NCI-H1694 treated with DMSO at 0.1 percent for 48 hours (cell line): ENCODE measurements around the gene BHLHE40.
"Not testable (repeated sequence)": the region's sequence is repeated elsewhere in the genome, so short reads cannot be mapped to it uniquely, and the experiment has no call there.

Source experiments
- DNase-seq: peaks from one replicate; lab custom pipeline; 2025; lab: John Stamatoyannopoulos, UW

BHLHE40 gene

GRCh38 chr3:4961865-4962264, 17.4 kb upstream of the BHLHE40 start:
- not testable (repeated sequence) for DNase-seq

- DNase-seq = no peak
These were observed 15.3 kb upstream of the BHLHE40 start for GRCh38 chr3:4963669-4964570.

- not testable (repeated sequence) for DNase-seq
These were observed 13.2 kb upstream of the BHLHE40 start for GRCh38 chr3:4966006-4966405.

DNA sequence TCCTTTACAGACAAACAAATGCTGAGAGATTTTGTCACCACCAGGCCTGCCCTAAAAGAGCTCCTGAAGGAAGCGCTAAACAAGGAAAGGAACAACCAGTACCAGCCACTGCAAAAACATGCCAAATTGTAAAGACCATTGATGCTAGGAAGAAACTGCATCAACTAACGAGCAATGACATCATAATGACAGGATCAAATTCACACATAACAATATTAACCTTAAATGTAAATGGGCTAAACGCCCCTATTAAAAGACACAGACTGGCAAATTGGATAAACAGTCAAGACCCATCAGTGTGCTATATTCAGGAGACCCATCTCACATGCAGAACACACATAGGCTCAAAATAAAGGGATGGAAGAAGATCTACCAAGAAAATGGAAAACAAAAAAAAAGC, 11.6 kb upstream of the BHLHE40 start:
- not testable (repeated sequence) for DNase-seq

DNA sequence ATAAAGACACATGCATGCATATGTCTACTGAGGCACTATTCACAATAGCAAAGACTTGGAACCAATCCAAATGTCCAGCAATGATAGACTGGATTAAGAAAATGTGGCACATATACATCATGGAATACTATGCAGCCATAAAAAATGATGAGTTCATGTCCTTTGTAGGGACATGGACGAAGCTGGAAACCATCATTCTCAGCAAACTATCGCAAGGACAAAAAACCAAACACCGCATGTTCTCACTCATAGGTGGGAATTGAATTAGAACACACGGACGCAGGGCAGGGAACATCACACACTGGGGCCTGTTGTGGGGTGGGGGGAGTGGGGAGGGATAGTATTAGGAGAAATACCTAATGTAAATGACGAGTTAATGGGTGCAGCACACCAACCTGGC, 7.8 kb upstream of the BHLHE40 start:
- DNase-seq = not testable (repeated sequence)

- no peak for DNase-seq
These were observed 7.4 kb upstream of the BHLHE40 start for GRCh38 chr3:4971838-4972237.

GRCh38 chr3:4972652-4973643, 6.3 kb upstream of the BHLHE40 start:
- DNase-seq = no peak

GRCh38 chr3:4974154-4974553, 5.1 kb upstream of the BHLHE40 start:
- DNase-seq = no peak

GRCh38 chr3:4976109-4976508, 3.1 kb upstream of the BHLHE40 start:
- DNase-seq = peak; percentile 24

DNA sequence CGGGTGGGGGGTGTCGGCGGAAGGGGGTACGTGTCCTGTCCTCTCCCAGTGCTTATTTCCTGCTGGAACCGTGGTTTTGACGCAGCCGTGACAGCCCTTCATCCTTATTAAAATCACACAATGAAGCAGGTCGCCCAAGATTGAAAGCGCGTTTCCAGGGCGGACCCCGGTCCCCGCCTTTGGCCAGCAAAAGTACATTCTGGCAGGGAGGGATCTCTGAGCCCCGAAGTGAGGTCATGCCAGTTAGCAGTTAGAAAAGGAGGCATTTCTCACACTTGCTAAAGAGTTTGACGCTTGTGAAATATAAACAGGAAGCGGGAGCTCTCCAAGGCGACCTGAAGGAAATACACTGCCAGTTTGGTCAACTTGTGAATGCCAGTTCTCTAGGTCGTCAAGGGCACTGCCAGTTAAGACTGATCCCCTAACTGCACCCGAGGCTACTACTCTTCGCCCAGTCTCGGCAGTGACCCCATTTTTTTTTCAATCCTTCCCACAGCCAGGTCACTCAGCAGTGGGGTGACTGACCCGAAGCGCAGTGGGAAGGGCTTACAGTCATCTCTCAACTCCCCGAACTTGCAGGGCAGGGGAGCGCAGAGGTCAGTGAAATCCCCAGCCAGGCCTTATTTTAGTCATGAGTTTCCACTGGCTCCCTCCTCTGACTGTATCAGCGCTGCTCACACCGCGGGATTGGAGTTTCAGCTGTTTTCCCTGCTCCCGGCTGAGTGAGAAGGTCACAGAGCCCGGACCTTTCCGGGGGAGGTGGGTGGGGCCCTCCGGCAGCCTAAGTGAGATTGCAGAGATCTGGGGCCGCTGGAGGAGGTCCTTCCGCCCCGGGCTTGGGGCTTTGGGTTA, 2.0 kb upstream of the BHLHE40 start:
- DNase-seq = no peak

- no peak for DNase-seq
These were observed 1.4 kb upstream of the BHLHE40 start for GRCh38 chr3:4977853-4978203.

DNA sequence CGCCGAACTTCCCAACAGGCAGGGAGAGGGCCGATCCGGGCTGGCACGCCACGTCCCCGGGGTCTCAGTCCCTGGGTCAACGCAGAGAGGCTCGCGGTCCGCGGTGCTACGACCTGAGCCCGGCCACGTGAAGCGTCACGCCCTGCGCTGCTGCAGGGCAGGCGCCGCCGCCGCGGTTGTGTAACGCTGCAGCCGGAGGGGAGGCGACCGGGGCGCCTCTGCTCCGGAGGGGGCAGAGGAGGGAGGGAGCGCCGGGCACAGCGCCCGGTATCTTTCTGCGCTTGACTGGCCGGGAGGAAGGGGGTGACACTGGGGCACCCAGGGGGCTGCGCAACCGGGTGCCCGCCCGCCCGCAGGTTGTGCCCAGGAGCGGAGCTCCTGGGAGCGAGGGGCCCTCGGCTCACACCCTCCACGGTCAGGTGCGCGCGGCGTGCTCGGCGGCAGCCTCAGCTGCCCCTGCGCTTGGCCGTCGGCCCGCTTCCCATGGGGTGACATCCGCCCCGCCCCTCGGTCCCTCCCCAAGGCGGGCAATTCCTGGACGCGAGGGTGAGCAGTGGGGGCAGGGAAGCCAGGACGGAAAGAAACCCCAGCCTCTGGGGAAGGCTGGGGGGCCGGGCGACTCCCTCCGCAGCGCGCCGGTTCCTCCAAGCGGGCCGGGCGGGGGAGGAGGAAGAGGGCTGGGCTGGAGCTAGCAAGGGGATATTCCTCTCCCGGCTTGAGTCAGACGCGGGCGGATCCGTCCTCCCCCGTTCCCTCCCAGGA, 852 bp upstream of the BHLHE40 start:
- DNase-seq = no peak

GRCh38 chr3:4978966-4979427, 240 bp upstream of the BHLHE40 start:
- DNase-seq = no peak

GRCh38 chr3:4980229-4981203, 1.3 kb downstream of the BHLHE40 start:
- no peak for DNase-seq

DNA sequence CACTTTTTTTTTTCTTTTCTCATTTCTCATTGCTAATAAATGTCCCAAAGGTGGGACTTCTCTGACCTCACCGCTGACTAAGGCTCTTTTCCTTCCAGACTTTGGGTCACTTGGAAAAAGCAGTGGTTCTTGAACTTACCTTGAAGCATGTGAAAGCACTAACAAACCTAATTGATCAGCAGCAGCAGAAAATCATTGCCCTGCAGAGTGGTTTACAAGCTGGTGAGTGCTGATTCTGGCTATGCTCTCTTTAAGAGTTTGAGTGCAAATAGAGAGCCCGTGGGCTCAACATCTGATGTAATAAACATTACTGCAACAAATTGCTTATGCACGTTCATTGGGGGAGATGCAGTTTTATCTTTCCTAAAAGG, 2.0 kb downstream of the BHLHE40 start:
- no peak for DNase-seq

- no peak for DNase-seq
These were observed 2.6 kb downstream of the BHLHE40 start for GRCh38 chr3:4981665-4982494.

DNA sequence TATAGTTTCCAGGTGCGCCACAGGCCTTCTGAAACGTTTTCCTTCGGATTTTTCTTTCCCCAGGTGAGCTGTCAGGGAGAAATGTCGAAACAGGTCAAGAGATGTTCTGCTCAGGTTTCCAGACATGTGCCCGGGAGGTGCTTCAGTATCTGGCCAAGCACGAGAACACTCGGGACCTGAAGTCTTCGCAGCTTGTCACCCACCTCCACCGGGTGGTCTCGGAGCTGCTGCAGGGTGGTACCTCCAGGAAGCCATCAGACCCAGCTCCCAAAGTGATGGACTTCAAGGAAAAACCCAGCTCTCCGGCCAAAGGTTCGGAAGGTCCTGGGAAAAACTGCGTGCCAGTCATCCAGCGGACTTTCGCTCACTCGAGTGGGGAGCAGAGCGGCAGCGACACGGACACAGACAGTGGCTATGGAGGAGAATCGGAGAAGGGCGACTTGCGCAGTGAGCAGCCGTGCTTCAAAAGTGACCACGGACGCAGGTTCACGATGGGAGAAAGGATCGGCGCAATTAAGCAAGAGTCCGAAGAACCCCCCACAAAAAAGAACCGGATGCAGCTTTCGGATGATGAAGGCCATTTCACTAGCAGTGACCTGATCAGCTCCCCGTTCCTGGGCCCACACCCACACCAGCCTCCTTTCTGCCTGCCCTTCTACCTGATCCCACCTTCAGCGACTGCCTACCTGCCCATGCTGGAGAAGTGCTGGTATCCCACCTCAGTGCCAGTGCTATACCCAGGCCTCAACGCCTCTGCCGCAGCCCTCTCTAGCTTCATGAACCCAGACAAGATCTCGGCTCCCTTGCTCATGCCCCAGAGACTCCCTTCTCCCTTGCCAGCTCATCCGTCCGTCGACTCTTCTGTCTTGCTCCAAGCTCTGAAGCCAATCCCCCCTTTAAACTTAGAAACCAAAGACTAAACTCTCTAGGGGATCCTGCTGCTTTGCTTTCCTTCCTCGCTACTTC, 3.8 kb downstream of the BHLHE40 start:
- no peak for DNase-seq
